MM.1S (cell line): ENCODE results near the gene TRMT61A.

Experiments
- DNase-seq: peaks from one replicate; pipeline ENCODE4 v3.0.0-alpha.2; 2015
- H2AFZ ChIP-seq: fragments of 300-600 bp; sonication (generic); 2 replicates; pipeline ENCODE4 v1.6.0; 2016; ENCODE audit warnings: antibody characterized with exemption, low read length
- H3F3A ChIP-seq: fragments of 300-600 bp; sonication (generic); 2 replicates; pipeline ENCODE4 v1.6.1; 2016; ENCODE audit warnings: mild to moderate bottlenecking, antibody characterized with exemption, low read length, moderate library complexity, mixed read lengths; ENCODE audit not compliant: insufficient read depth
- H3K27ac ChIP-seq: fragments of 300-600 bp; sonication (generic); 2 replicates; pipeline ENCODE4 v1.5.1; 2016; ENCODE audit warnings: mild to moderate bottlenecking, low read length
- H3K27me3 ChIP-seq: fragments of 300-600 bp; sonication (generic); replicated peaks from 2 replicates; pipeline ENCODE4 v1.6.0; 2016; ENCODE audit warnings: low read length; ENCODE audit not compliant: insufficient read depth
- H3K36me3 ChIP-seq: fragments of 300-600 bp; sonication (generic); replicated peaks from 2 replicates; pipeline ENCODE4 v1.6.1; 2016; ENCODE audit warnings: mild to moderate bottlenecking, low read length, mixed read lengths; ENCODE audit not compliant: insufficient read depth
- H3K4me1 ChIP-seq: fragments of 300-600 bp; sonication (generic); 2 replicates; pipeline ENCODE4 v1.6.1; 2016; ENCODE audit warnings: low read length, mixed read lengths
- H3K4me2 ChIP-seq: fragments of 300-600 bp; sonication (generic); 2 replicates; pipeline ENCODE4 v1.6.0; 2016; ENCODE audit warnings: low read depth, low read length
- H3K4me3 ChIP-seq: fragments of 300-600 bp; sonication (generic); 2 replicates; pipeline ENCODE4 v1.5.1; 2016; ENCODE audit warnings: low read length, mixed read lengths
- H3K79me2 ChIP-seq: fragments of 300-600 bp; sonication (generic); 2 replicates; pipeline ENCODE4 v1.6.1; 2016; ENCODE audit warnings: mixed run types, low read length, mixed read lengths
- H3K9ac ChIP-seq: fragments of 300-600 bp; sonication (generic); 2 replicates; pipeline ENCODE4 v1.6.1; 2016; ENCODE audit warnings: low read length, mixed read lengths
- H3K9me2 ChIP-seq: fragments of 300-600 bp; sonication (generic); replicated peaks from 2 replicates; pipeline ENCODE4 v1.6.1; 2016; ENCODE audit warnings: mild to moderate bottlenecking, low read length, mixed read lengths; ENCODE audit not compliant: insufficient read depth
- H3K9me3 ChIP-seq: fragments of 300-600 bp; sonication (generic); replicated peaks from 2 replicates; pipeline ENCODE4 v1.6.1; 2016; ENCODE audit warnings: mild to moderate bottlenecking, low read length, mixed read lengths; ENCODE audit not compliant: insufficient read depth
- H4K20me1 ChIP-seq: fragments of 300-600 bp; sonication (generic); 2 replicates; pipeline ENCODE4 v1.6.1; 2016; ENCODE audit warnings: mild to moderate bottlenecking, low read length, moderate library complexity, mixed read lengths; ENCODE audit not compliant: insufficient read depth
- CTCF ChIP-seq: fragments of 300-600 bp; sonication (generic); IDR thresholded peaks from 2 replicates; pipeline ENCODE4 v1.5.1; 2016; ENCODE audit warnings: antibody characterized with exemption, low read length, mixed read lengths
- EZH2 ChIP-seq: fragments of 300-600 bp; sonication (generic); optimal IDR thresholded peaks from 2 replicates; pipeline ENCODE3; 2017; ENCODE audit warnings: low read depth, mild to moderate bottlenecking, antibody characterized with exemption, low read length, mixed read lengths
- EZH2phosphoT487 ChIP-seq: fragments of 300-600 bp; sonication (generic); IDR thresholded peaks from 2 replicates; pipeline ENCODE4 v1.6.1; 2018; ENCODE audit warnings: antibody characterized with exemption, low read length

TRMT61A gene

GRCh38 chr14:103552011-103552845, 23.2 kb downstream of the TRMT61A start:
- TF ChIP-seq EZH2, result no peak
- TF ChIP-seq CTCF, result no peak
- TF ChIP-seq EZH2phosphoT487, result no peak
- Histone ChIP-seq H3K9me2 (no peaks in the 10 kb centered on the region), H3K4me1 (no peaks in the 10 kb centered on the region), H3K36me3 (no peaks in the 10 kb centered on the region), H3K4me3 (no peak overlapping the region), H4K20me1 (0 out of 2 replicates have a peak, but pooled peaks cover under 1% of the 10 kb centered on the region), H2AFZ (no peak overlapping the region), H3K27ac (no peak overlapping the region), H3K4me2 (no peak overlapping the region), H3K27me3 (no peaks in the 10 kb centered on the region), H3K79me2 (peaks cover 3% of the 10 kb centered on the region; the same call in 1 of the 2 replicates), H3F3A (no peaks in the 10 kb centered on the region), H3K9me3 (no peaks in the 10 kb centered on the region), H3K9ac (no peak overlapping the region)
- no peak for DNase-seq

DNA sequence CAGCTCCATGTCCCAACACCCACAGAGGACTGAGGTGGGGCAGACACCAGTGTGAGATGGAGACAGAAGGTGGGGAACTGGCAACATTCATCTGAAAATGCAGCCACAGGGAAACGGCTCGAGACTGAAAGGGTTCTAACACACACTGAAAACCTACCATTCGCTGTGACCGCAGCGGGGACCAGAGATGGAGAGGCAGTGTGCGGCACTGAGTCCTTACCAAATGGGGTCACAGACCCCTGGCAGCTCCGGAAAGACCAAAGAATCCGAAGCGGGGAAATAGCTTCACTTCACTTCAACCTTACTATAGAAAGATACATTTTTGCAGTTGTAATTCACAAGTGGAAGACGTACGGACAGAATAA, 23.8 kb downstream of the TRMT61A start:
- 0 out of 2 replicates have a peak, but pooled peaks cover 3% of the 10 kb centered on the region for H4K20me1 ChIP-seq
- TF ChIP-seq EZH2 (no peak), CTCF (no peak), EZH2phosphoT487 (no peak)
- DNase-seq, result no peak
- peaks cover 5% of the 10 kb centered on the region; the same call in 1 of the 2 replicates for H3K79me2 ChIP-seq
- H3K27ac ChIP-seq, result no peak overlapping the region
- no peaks in the 10 kb centered on the region for H3K9me2 ChIP-seq
- H3K27me3 ChIP-seq, result no peaks in the 10 kb centered on the region
- no peaks in the 10 kb centered on the region for H3K9me3 ChIP-seq
- H3F3A ChIP-seq, result no peaks in the 10 kb centered on the region
- H2AFZ ChIP-seq, result no peak overlapping the region
- H3K4me2 ChIP-seq, result no peak overlapping the region
- no peak overlapping the region for H3K4me3 ChIP-seq
- no peaks in the 10 kb centered on the region for H3K36me3 ChIP-seq
- no peak overlapping the region for H3K9ac ChIP-seq
- H3K4me1 ChIP-seq, result no peaks in the 10 kb centered on the region

- peaks cover 33% of the 10 kb centered on the region for H3K79me2 ChIP-seq
- H4K20me1 ChIP-seq, result 0 out of 2 replicates have a peak, but pooled peaks cover 3% of the 10 kb centered on the region
- H3K4me3 ChIP-seq, result no peak overlapping the region
- H3K27ac ChIP-seq, result no peak overlapping the region
- no peaks in the 10 kb centered on the region for H3K9me3 ChIP-seq
- DNase-seq, result no peak
- H2AFZ ChIP-seq, result no peak overlapping the region
- H3K9ac ChIP-seq, result no peak overlapping the region
- no peaks in the 10 kb centered on the region for H3K4me1 ChIP-seq
- H3K36me3 ChIP-seq, result no peaks in the 10 kb centered on the region
- no peaks in the 10 kb centered on the region for H3K27me3 ChIP-seq
- H3F3A ChIP-seq, result no peaks in the 10 kb centered on the region
- no peak overlapping the region for H3K4me2 ChIP-seq
- no peaks in the 10 kb centered on the region for H3K9me2 ChIP-seq
- no peak for TF ChIP-seq EZH2
These were observed 26.8 kb downstream of the TRMT61A start for GRCh38 chr14:103555559-103556337.
